Lower leg skin (tissue), 4 donors: ENCODE measurements around the gene FANK1. TPM values are rescaled to one million over a fixed set of nuclear protein-coding genes. Genes with fewer than 3 reads are reported as not detected.
A peak's percentile ranks its signal among the peaks of the same experiment; 100 is the strongest.

Experiments used
- DNase-seq, 2 donors: peaks; one replicate each; pipeline ENCODE4 v3.0.0-alpha.2; 2019; ENCODE audit warnings: low spot score in 2 of 2
- H3K4me3 ChIP-seq: fragments of 200-600 bp; sonication (generic); 2 replicates; pipeline ENCODE4 v1.5.1; 2017; ENCODE audit warnings: mild to moderate bottlenecking, low read depth; ENCODE audit not compliant: poor library complexity, severe bottlenecking
- CTCF ChIP-seq, 3 donors: fragments of 450-650 bp; IDR thresholded peaks; one replicate each; pipeline ENCODE4 v1.5.1; 2016; ENCODE audit warnings: antibody characterized with exemption in 3 of 3, mild to moderate bottlenecking in 3 of 3, moderate library complexity in 2 of 3
- POLR2A ChIP-seq, 2 donors: fragments of 450-650 bp; IDR thresholded peaks; one replicate each; pipeline ENCODE4 v1.6.1; 2016 to 2017; ENCODE audit warnings: antibody characterized with exemption in 2 of 2, mild to moderate bottlenecking in 1 of 2, moderate library complexity in 1 of 2
- WGBS, 2 donors: methylation state at CpG; one replicate each; pipeline ENCODE4 v1.1.5; 2018; 5-methylcytosine and 5-hydroxymethylcytosine counted together
- intact Hi-C: fragments of 100-400 bp; cut with DNase I; formaldehyde crosslinking; loops from one replicate; pipeline ENCODE4 v1.15.0; 2023; ENCODE audit warnings: low total_unique reads
- total RNA-seq, 4 donors: library from RNA; depleted of rRNA; stranded (reverse); fragments of >200 nt; gene quantifications; one replicate each; pipeline ENCODE4 v1.1.0, GENCODE V29; 2016

Gene FANK1
- total RNA-seq, 4 donors from 2014 or later, result 3.0 to 7.8 (median 4.3) TPM

DNA sequence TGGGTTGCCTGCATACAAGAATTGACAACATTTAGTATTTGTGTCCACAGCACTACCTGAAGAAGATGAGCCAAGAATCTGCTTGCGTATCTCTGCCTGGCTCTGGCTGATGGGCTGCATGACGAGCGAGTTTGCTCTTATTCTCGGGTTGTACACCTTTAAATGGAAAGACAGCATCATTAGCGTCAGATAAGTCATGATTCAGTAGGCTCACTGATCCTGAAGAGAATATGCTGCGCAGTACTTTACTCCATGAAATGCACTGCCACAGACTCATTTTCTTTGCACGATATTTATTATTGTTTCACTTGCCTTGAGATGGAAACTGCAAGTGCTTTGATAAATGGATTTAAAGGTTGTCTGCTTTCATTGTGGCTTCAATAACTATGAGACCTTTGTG is 43.9 kb upstream of the FANK1 start:
- 96 to 97% methylated on average over 7 of the region's 7 CpGs for WGBS, 2 donors
- no peak for TF ChIP-seq POLR2A (IDR thresholded peaks at IDR 0.05)
- TF ChIP-seq CTCF (IDR thresholded peaks at IDR 0.05), result no peak
- intact Hi-C loops, result no loop called here

GRCh38 chr10:125857185-125857760 is 39.1 kb upstream of the FANK1 start:
- no peak for DNase-seq
- intact Hi-C loops, result no loop called here
- TF ChIP-seq POLR2A (IDR thresholded peaks at IDR 0.05), result no peak
- no peak overlapping the region for H3K4me3 ChIP-seq
- WGBS, 2 donors, result 71 to 84% methylated on average over 2 of the region's 2 CpGs

More for the DNA sequence above, 43.9 kb upstream of the FANK1 start:
- no peak overlapping the region for H3K4me3 ChIP-seq
- no peak for DNase-seq

DNA sequence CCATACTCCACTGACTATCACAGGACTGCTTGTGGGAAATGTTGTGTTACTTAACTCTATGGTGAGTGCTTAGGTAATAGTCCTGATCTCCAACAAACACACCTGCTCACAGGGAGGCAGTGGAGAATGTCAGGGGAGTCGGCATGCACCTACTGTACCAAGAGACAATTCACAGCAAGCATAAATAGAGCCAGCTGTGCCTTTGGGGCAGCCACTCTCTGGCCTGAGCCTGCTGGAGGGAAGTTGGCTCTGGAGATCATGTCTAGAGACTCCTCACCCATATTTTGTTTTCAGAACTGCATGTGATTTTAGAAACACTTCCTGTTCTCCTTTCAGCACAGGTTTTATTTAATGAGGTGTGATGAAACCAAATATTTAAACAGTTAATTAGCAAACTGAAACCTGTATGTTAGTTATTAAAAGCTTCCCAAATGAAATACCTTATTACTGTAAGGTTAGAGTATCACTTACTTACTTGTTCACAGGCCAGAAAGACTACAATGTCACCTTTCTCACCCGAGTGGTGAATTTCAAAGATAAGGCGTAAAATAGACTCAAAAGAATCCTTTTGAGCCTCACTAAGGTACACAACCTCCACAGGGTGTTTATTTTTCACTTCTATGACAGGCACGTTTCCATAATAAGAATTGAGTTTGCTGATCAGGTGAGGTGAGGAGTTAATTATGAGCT is 37.1 kb upstream of the FANK1 start:
- intact Hi-C loops, result no loop called here
- TF ChIP-seq CTCF (IDR thresholded peaks at IDR 0.05) (no peak), POLR2A (IDR thresholded peaks at IDR 0.05) (no peak)
- WGBS, 2 donors, result 89 to 90% methylated on average over 4 of the region's 4 CpGs
- DNase-seq, result no peak
- no peak overlapping the region for H3K4me3 ChIP-seq

GRCh38 chr10:125865120-125865519 is 31.2 kb upstream of the FANK1 start:
- intact Hi-C loops, result no loop called here
- 81 to 87% methylated on average over 3 of the region's 3 CpGs for WGBS, 2 donors
- H3K4me3 ChIP-seq, result no peak overlapping the region
- TF ChIP-seq CTCF (IDR thresholded peaks at IDR 0.05) (no peak), POLR2A (IDR thresholded peaks at IDR 0.05) (no peak)
- no peak for DNase-seq

DNA sequence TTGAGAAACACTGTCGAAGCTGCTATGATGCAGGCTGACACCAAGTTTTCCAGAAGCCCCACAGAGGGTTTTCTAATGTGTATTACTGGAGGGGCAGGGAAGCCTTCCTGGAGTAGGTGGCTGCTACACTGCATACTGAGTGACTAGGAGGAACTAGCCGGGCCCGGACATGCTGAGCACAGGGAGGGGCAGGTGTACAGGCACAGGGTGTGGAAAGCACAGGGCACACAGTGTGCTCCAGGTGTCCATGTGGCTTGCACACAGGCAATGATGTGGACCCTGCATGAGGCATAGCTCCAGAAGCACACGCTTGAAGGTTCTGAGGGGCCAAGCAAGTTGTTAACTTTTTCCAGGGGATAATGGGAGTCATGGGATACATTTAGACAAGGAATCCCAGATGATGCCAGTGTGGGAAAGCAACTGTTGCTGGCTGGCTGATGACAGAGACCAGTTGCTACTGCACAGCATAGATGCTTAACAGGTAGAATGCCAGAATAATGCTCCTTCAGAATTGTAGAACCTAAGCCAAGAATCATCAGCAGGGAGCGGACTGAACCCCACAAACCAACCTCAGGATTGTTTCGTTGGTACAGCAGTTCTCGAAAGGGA is 29.8 kb upstream of the FANK1 start:
- intact Hi-C loops, result no loop called here
- peak in 1 of 2 donors; percentile 19 for DNase-seq
- 86 to 87% methylated on average over 7 of the region's 7 CpGs for WGBS, 2 donors
- TF ChIP-seq POLR2A (IDR thresholded peaks at IDR 0.05) (no peak), CTCF (IDR thresholded peaks at IDR 0.05) (no peak)
- H3K4me3 ChIP-seq, result no peak overlapping the region

- intact Hi-C loops, result no loop called here
- no peak for DNase-seq
- 52 to 59% methylated on average over 7 of the region's 7 CpGs for WGBS, 2 donors
Observed at GRCh38 chr10:125868372-125868975, 27.9 kb upstream of the FANK1 start.

More at GRCh38 chr10:125868372-125868975, 27.9 kb upstream of the FANK1 start:
- TF ChIP-seq POLR2A (IDR thresholded peaks at IDR 0.05), result no peak
- peak in 1 of 3 donors; percentile 67 for TF ChIP-seq CTCF (IDR thresholded peaks at IDR 0.05)
- no peak overlapping the region for H3K4me3 ChIP-seq
